ENCODE data around the gene GRIK2.

GRIK2 gene

DNA sequence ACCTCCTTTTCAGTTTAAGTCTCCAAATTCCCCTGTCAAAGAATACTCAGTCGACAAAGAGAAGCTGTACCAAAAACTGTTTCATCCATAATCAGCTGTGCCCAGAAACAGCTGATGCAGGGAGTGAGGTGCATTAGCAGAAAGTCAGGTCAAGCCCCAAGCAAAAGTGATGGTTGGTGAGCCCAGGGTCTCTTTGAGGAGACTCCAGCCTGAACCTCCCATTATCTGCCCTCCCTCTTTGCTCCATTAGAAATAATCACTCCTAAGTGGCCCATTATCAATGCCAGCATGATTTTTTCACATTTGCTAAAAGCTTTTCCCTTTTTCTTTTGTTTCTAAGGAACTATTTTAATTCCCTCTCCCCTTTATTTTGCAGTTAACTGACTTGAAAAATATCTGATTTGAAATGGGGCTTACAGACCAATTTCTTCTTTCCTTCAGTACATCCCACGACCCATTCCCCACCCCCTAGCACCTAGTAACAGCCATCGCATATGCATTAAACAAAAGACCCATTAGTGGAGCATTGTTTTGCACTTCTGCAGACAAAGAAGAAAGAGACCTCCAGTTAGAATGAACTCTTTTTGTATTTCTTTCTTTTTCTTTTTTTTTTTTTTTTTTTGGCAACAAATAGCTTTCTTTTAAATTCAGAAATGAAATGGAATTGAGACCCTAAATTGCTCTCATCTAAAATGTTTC is 257.0 kb downstream of the GRIK2 start:
- no peak for DNase-seq

DNA sequence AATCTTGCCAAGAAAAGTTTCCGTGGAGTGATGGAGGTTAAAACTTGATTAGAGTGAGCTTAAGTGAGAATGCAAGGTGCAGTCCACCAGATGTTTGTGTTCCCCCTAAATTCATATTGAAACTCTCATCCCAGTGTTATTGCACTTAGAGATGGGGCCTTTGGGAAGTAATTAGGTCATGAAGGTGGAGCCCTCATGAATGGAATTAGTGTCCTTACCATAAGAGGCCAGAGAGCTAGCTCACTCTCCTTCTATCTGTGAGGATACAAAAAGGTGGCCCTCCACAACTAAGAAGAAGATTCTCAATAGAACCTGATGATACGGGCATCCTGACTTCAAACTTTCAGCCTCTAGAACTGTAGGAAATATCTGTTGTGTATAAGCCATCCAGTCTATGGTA is 258.6 kb downstream of the GRIK2 start:
- DNase-seq: no peak

DNA sequence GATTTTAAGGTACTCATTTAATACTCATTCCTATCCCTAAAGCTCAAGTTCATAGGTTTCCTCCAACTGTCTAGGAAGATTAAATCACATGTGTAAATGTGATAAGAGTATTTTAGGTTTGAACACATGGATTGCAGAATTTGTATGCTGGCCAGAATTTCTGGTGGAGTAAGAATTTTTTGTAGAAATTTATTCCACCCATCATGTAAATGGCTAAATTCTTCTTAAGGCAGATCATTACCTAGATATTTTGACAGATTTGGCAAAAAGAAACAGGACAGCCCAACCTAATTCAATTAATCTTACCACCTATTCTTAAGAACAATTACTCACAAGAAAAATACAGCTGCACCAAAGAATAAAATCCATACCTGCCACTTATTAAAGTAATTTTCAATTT is 261.6 kb downstream of the GRIK2 start:
- no peak for DNase-seq

DNA sequence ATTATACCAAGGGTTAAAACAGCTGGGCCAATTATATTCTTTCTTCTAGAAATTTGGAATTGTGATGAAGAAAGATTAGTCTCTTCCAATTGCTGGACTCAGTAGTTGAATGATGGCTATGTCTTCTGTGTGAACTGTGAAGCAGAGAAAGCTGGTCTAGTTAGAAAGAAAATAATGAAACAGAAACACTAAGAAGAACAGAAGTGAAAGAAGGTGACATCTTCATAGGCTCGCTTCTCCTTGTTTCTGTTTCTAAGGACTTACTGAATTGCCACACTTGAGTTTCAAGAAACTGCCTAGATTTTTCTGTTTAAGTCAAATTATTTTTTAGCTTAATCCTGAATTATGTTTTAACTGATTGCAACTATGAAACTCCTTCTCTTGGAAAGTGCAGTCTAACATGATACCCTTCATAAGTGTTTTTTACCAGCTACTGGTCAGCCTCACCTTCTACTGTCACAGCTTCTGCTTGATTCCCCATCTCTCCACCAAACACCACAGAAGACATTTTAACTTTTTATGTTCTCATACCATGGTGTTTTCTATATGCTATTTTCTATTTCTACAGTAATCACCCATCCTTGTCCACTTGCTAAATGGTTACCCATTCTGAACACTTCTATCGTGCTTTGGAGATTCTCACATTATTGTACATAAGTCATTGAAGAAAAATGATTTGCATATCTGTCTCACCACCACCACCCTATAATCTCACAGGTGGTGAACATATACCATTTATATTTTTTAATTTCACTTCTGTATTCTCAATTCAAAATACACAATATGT is 268.8 kb downstream of the GRIK2 start:
- no peak for DNase-seq

DNA sequence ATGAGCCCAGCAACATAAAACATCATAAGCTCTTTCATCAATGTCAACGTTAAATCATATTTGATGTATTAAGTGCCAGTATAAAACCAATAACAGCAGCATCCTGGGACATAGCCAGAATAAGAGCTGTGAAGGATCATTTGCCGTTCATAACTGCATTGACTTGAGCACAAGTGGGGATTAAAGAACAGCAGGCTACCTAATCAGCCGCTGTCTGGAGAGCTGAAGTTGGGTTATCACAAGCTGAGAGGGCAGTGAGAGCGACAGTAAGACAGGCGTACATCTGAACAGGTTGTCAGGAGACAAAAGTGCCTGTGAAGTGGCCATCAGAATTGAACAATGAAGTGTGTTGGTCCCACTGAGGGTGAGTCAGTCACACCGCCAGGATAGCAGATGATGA is 269.6 kb downstream of the GRIK2 start:
- peak; percentile 69 for DNase-seq

DNA sequence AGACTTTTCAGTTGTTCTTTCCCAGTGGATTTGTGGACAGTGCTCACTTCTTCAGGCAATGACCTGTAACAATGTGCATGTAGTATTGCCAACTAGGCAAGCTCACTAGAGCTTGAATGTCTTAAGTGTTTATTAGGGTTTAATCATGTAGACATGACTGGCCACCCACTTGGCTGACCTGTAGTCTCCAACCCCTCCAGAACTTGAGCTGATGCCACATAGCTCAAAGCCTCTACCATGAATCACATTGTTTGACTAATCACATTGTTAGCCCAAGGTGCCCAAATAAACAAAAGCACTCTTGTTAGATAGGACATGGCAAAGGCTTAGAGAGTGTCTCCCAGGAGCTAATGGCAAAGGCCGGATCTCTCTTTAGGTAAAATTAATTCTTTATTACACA is 272.7 kb downstream of the GRIK2 start:
- no peak for DNase-seq

DNA sequence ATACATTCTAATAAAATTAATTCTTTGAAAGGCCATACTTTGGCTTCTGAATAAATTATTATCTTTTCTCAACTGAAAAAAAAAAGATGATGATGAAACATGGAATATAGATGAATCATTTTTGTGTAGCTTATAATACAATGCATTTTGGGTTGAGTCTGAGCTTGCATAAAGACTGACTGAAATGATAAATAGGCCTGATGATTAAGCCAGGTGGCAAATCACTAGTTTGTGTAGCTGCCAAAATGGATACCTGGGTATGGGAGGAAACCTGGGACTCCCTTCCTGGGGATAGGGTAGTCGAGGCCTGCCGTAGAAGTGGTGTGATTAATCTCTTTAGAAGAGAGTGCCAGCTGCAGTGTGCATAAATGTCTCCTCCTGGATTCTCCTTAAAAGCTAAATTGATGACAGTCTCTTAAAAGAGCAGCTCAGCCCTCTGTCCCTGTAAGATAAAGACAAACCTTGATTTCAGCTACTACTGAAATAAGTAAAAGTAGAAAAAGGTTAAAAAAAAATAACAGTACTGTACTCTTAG is 275.1 kb downstream of the GRIK2 start:
- DNase-seq: no peak

DNA sequence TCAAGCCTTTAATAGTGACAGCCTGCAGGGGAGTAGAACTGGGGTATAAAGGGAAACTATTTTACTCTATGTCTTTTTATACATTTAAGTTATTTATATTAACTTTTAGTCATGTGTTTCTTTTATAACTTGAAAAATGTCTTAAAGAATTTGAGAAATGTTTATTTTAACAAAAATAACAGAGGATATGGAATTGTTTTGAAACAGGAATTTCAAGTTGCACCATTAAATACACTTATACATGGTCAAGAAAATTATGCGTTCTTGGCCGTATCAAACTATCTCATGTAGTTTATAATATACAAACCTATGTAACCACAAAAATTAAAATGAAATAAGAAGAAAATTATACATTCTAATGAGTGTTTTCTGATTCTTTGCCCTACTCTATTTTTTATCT is 282.7 kb downstream of the GRIK2 start:
- DNase-seq: no peak

DNA sequence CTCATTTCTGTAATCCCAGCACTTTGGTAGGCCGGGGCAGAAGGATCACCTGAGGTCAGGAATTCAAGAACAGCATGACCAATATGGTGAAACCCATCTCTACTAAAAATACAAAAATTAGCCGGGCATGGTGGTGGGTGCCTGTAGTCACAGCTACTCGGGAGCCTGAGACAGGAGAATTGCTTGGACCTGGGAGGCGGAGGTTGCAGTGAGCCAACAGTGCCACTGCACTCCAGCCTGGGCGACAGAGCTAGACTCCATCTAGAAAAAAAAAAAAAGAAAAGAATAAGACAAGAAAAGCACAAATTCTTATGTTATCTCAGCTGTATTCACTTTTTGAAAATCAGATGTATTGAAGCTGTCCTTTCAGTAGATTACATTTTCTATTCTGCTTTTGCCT is 289.4 kb downstream of the GRIK2 start:
- DNase-seq: no peak

DNA sequence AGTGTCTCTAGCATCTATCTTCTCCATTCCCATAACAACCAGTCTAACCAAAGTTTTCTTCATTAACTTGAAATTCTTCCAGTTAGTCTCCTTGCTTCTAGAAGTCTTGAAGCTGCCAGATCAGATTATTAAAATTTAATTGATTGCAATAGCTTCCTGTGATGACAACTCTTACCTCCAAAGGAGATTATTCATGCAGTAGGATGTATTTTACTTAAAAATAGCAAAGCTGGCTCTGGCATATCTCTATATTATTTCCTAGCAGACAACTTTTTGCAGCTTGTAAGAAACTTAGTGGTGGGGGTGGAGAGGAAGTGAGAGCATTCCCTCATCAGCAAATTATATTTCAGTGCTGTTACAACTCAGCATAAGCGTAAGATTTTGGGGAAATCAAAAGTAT is 290.4 kb downstream of the GRIK2 start:
- DNase-seq: no peak

DNA sequence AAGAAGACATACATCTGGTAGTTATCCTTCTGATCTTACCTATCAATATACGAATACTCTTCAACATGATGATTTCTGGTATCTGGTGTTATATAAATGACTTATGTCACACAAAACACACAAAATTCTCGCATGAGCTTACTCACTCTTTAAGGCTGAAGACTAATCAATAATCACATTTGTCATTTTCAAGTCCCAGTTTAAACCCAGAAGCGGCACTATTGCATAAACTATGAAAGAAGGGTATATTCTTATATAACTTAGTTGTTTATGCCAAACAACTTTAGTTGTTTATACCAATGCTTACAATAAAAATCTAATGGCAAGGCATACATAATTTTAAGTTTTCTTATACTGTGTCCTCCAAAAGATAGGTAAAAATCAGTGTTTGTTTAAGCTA is 293.1 kb downstream of the GRIK2 start:
- DNase-seq: no peak

DNA sequence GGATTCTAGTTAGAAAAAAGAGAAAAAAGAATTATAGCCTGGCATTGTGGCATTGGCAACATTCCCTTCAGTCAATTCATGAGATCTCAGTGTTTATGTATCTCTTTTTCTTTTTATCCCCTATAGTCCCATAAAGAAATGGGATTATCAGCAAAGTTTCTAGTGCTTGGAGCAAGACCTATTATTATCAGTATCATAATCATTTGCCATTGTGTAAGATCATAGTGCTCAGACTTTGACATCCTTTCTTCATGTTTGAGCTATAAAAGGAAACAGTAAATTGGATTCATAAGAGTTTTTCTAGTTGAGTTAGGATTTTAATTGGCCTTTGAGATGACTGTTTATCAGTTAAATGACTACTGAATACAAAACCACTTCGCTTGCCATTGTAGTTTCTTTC is 295.6 kb downstream of the GRIK2 start:
- no peak for DNase-seq

DNA sequence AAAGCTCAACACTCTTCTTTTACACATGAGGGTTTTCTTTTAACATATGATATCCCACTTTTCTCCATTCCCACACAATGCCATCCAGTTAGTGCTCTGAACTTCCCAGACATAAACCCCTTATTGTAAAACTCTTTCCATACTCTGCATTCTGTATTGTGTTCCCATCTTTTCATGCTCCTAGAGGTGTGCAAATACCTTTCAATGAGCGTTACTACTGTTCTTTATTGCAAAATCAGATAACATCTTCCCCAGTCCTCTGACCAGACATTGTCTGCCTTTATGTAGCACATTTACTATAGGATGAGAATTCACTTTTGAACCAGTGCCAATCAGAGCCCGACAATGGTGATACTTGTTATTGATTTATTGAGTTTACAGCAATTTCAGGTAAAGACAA is 296.2 kb downstream of the GRIK2 start:
- no peak for DNase-seq

DNA sequence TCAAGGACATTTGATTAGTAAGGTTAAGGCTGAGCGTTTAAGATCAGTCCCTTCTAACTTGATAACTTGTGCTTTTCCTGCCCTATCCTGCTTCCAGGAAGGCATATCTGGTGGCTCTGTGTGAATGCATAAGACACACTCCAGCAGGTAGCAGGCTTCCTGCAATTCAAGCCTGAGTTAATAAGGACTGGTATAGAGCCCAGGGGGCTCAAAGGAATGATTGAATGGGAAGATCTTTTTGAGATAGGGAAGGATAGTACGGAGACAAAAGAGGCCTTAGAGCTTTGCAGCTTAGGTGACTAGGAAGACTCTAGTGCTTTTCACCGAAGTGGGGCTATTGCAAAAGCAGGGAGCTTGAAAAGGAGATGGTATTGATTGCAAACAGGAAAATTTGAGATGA is 307.1 kb downstream of the GRIK2 start:
- no peak for DNase-seq

DNA sequence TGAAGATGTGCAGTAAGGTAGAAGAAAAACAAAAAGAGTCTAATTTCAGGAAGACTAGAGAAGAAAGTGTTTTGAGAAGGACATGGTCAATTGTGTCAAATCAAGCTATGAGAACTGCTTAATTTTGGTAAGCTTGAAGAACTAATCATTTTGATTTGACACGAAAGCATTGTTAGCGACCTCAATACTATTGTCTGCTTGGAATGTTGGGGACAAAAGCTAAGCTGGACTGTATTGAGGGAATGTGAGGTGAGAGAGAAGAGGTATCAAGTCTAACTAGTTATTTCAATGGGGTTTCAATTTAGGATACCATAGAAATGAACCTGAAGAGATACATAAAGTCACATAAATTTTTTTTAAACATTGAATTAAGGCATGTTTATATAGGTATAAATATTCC is 309.8 kb downstream of the GRIK2 start:
- no peak for DNase-seq

DNA sequence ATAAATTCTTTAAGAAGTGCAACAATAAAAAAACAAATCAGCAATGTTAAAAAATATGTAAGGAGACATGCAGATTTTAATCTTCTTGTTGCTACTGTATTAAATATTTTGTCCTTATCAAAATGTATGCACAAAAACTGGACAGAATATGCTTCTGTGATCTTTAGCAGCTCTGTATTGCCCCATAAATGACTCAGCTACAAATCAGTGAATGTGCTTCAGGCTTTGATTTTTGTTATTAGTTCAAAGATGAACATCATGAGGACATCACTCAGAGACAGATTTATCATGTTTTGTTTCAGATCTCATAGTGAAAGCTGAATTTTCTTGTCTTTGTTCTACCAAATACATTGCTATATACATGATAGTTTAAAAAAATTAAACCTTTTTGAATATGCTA is 312.4 kb downstream of the GRIK2 start:
- DNase-seq: no peak

DNA sequence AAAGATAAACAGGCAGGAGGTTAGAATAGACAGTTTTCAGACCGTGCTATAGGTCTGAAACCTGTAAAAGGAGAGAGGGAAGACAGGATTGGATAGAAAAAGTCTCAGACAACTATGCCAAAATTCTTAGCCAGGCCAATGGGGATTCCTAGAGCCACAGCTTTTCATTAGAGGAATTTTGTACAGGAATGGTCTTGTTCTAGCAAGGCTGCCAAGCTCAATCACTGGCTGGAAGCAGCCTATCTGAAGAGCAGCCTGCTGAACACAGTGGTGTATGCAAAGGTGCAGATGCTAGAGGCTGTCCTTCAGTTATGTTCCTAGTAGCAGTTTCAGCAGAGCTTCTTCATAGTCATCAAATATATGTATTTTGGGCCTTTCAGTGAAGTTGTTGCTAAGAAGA is 313.1 kb downstream of the GRIK2 start:
- DNase-seq: no peak

DNA sequence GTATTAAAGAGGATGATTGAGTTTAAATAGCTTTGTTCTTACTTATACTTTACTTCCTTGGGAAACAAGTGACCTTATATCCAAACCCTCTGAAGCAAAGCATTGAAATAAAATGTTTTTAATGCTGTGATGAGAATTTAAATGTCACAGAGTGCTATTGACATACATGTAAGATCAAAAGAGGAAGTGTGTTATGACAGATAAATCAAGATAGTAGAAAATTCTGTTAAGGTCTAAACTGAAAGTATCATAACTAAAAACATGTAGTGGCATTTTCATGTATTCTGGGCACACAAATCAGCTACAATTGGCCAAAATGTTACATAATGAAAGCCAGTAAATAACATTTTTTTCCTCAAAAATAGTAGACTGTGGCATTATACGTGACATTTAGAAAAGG is 318.0 kb downstream of the GRIK2 start:
- DNase-seq: no peak

DNA sequence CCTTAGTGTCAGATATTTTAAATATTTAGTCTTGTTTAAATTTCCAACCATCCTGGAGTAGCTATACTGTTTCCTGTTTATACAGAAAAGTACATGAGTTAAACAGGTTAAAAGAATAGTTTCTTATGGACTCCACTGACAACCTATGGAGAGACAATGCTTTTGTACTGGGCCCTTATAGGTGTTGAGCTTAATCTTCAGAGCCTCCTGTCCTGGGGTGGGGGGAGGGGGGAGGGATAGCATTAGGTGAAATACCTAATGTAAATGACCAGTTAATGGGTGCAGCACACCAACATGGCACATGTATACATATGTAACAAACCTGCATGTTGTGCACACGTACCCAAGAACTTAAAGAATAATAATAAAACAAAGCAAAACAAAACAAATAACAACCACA is 322.9 kb downstream of the GRIK2 start:
- DNase-seq: no peak

DNA sequence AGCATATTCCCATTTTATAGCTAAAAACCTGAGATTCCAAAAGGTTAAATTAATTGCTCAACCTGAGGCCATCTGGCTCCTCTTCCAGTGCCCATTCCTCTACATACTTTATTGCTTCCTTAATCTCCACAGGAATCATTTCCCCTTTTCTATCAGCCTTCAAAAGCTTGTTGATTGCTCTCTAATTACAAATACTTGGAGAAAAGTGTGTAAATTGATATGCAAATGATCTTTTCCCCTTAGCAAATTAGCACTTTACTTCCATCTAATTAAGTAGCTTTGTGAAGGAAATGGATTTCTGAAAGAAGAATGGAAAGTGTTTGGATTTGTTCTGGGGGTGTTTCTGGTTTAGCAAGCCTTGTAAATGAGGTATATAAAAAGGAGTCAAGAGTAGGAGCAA is 323.3 kb downstream of the GRIK2 start:
- DNase-seq: no peak

DNA sequence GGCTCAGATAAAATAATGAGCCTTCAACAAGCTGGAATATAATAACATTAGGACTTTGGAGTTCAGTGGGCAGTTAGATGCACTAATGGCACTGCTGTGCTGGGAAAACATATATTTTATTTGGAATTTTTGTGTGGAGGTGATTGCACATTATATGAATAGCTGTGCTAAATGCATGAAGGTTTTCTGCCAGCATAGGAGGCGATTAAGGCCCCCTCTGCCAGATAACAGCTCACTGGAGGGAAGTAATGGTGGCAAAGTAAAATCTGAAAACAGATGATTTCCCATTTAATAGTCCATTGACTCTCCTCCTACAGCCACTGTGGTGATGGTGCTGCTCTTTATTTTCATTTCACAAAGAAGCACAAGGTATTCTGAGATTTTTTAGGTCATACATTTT is 326.0 kb downstream of the GRIK2 start:
- no peak for DNase-seq

DNA sequence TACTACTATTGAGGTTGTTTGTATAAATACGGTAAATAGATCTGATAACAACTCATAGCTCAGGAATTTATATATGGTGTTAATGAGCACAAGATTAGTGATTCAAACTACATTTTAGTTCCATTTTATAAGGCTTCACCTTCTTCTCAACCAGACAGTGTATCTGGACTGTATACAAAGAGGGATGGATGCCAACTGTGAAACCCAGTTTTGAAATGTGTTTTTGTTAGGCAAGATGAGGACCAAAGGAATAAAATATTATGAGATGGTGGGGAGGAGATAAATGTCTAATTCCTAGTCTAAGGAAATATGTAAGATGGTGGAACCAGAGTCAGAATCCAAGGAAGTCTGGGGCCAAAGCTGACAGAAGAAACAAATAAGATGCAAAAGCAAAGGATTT is 329.0 kb downstream of the GRIK2 start:
- DNase-seq: no peak

DNA sequence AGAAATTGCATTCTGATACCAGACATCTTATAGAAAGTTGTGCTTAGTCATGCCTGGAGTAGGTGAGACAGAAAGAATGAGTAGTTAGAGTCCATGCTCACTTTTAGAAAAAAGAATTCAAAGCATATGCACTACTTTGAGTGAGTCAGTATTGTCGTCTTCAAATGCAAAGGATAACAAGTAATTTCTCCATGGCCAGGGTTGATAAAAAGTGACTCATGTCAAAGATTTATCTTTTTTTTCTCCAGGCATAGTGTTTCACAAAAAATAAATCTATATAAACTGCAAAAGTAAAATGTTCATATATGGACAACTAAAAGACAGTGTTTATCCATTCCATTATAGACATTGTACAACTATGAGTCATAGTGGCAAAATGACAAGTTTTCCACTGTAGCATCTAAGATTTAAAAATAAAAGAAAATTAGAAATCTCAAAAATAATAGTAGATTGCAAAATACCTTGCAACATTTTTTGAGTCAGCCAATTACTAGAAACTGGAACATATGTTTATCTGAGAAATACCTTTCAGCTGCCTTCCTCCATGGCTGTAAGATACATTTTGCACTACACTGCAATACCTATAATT is 329.6 kb downstream of the GRIK2 start:
- no peak for DNase-seq

DNA sequence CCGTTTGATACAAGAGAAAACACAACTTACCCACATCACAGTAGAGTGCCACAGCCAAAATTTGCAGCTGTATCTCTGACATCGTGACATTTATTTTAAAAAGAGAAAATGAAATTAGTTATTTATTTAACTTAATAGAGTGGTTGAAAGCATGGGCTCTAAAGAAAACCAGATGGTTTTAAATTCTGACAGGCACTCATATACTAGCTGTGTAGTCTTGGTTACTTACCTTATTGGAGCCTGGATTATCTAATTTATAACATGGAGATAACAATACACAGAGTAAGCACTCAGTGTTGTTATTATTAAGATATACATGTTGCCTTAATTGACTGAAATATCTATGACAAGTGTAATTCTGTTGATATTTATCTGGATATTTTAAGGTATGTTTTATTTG is 334.9 kb downstream of the GRIK2 start:
- no peak for DNase-seq

Measured in NCI-H510A treated with DMSO at 0.1 percent for 48 hours (cell line).